PC-3 (cell line): ENCODE data around the gene TP53I11. TPM values are rescaled to one million over a fixed set of nuclear protein-coding genes. Genes with fewer than 3 reads are reported as not detected.

Source experiments
- ATAC-seq: fragments of 200-7000 bp; cut with Tn5 transposase; 2 replicates; pipeline ENCODE4 v1.9.1; 2020; ENCODE audit warnings: mild to moderate bottlenecking, moderate library complexity
- BruUV-seq: library from RNA; stranded (reverse); fragments of 400-500 nt; replicated peaks from 2 replicates; lab custom pipeline; 2021; lab: Mats Ljungman, UMichigan
- CTCF ChIA-PET: fragments of 300-600 bp; sonication (Branson Sonifier 250); formaldehyde crosslinking; loops from one replicate; lab custom pipeline; 2022; ENCODE audit warnings: antibody characterized with exemption; lab: Charles Lee
- POLR2A ChIA-PET: fragments of 300-600 bp; sonication (Branson Sonifier 250); formaldehyde crosslinking; loops from one replicate; lab custom pipeline; 2022; ENCODE audit warnings: antibody characterized with exemption; ENCODE audit not compliant: unreplicated experiment; lab: Charles Lee
- DNase-seq: peaks from one replicate; pipeline ENCODE4 v3.0.0-alpha.2; 2015
- H2AFZ ChIP-seq: fragments of 300-600 bp; sonication (generic); 2 replicates; pipeline ENCODE4 v1.6.0; 2016; ENCODE audit warnings: antibody characterized with exemption, low read length
- H3F3A ChIP-seq: fragments of 300-600 bp; sonication (generic); one replicate; pipeline ENCODE4 v1.6.0; 2017; ENCODE audit warnings: antibody characterized with exemption, low read length, control low read depth, mild to moderate bottlenecking; ENCODE audit not compliant: unreplicated experiment
- H3K27ac ChIP-seq: fragments of 300-600 bp; sonication (generic); 2 replicates; pipeline ENCODE4 v1.5.1; 2016; ENCODE audit warnings: mild to moderate bottlenecking, low read length
- H3K27me3 ChIP-seq: fragments of 300-600 bp; sonication (generic); 2 replicates; pipeline ENCODE4 v1.6.1; 2016; ENCODE audit warnings: low read length, mixed read lengths
- H3K36me3 ChIP-seq: fragments of 300-600 bp; sonication (generic); 2 replicates; pipeline ENCODE4 v1.6.1; 2016; ENCODE audit warnings: low read depth, mixed run types, low read length, mixed read lengths
- H3K4me1 ChIP-seq: fragments of 300-600 bp; sonication (generic); 2 replicates; pipeline ENCODE4 v1.5.1; 2016; ENCODE audit warnings: low read length; ENCODE audit not compliant: insufficient read depth
- H3K4me2 ChIP-seq: fragments of 300-600 bp; sonication (generic); 2 replicates; pipeline ENCODE4 v1.6.0; 2016; ENCODE audit warnings: low read length
- H3K4me3 ChIP-seq: fragments of 300-600 bp; sonication (generic); 2 replicates; pipeline ENCODE4 v1.5.1; 2016; ENCODE audit warnings: mild to moderate bottlenecking, low read length, mixed read lengths
- H3K79me2 ChIP-seq: fragments of 300-600 bp; sonication (generic); 2 replicates; pipeline ENCODE4 v1.6.1; 2017; ENCODE audit warnings: low read length, mixed read lengths
- H3K9ac ChIP-seq: fragments of 300-600 bp; sonication (generic); 2 replicates; pipeline ENCODE4 v1.6.0; 2016; ENCODE audit warnings: mild to moderate bottlenecking, low read length
- H3K9me2 ChIP-seq: fragments of 300-600 bp; sonication (generic); replicated peaks from 2 replicates; pipeline ENCODE4 v1.6.1; 2016; ENCODE audit warnings: mixed run types, low read length, mixed read lengths
- H3K9me3 ChIP-seq: fragments of 300-600 bp; sonication (generic); 2 replicates; pipeline ENCODE4 v1.6.1; 2016; ENCODE audit warnings: low read length, mixed read lengths
- H4K20me1 ChIP-seq: fragments of 300-600 bp; sonication (generic); 2 replicates; pipeline ENCODE4 v1.6.1; 2016; ENCODE audit warnings: low read length, mixed read lengths
- EZH2 ChIP-seq: fragments of 300-600 bp; sonication (generic); IDR thresholded peaks from one replicate; pipeline ENCODE4 v1.6.1; 2017; ENCODE audit warnings: antibody characterized with exemption, mild to moderate bottlenecking, low read length; ENCODE audit not compliant: unreplicated experiment
- EZH2phosphoT487 ChIP-seq: fragments of 300-600 bp; sonication (generic); IDR thresholded peaks from 2 replicates; pipeline ENCODE4 v1.6.1; 2018; ENCODE audit warnings: mild to moderate bottlenecking, antibody characterized with exemption, low read length, borderline replicate concordance
- intact Hi-C: fragments of 100-400 bp; cut with micrococcal nuclease; formaldehyde crosslinking; loops from 2 replicates; pipeline ENCODE4 v1.9.0; 2023
- total RNA-seq: library from RNA; depleted of rRNA; stranded (reverse); fragments of >200 nt; gene quantifications from 2 replicates; pipeline ENCODE4 v1.2.3, GENCODE V29; 2014
- TF ChIP-seq, protein P1 (sequence below): fragments of 300-600 bp; sonication (generic); conservative IDR thresholded peaks from 2 replicates; pipeline ENCODE4 v1.5.1; 2017; ENCODE audit warnings: antibody characterized with exemption, low read depth, mild to moderate bottlenecking, low read length

The TP53I11 gene
- total RNA-seq, 1 experiment from 2014 or later = 30.8 TPM

GRCh38 chr11:44934735-44935250 lies 15.9 kb downstream of the TP53I11 start:
- Histone ChIP-seq H3K4me1 (no peaks in the 10 kb centered on the region), H3K36me3 (no peaks in the 10 kb centered on the region), H3K27me3 (no peaks in the 10 kb centered on the region), H3K9me2 (no peaks in the 10 kb centered on the region), H3K4me3 (no peak overlapping the region), H4K20me1 (no peaks in the 10 kb centered on the region), H2AFZ (no peak overlapping the region), H3K79me2 (no peaks in the 10 kb centered on the region), H3K9me3 (no peaks in the 10 kb centered on the region), H3K27ac (no peak overlapping the region), H3K9ac (no peak overlapping the region), H3K4me2 (no peak overlapping the region), H3F3A (no peaks in the 10 kb centered on the region)
- no peak for DNase-seq
- intact Hi-C loops = no loop called here
- TF ChIP-seq EZH2phosphoT487 (no peak), EZH2 (no peak)
- TF ChIP-seq, protein P1, sequence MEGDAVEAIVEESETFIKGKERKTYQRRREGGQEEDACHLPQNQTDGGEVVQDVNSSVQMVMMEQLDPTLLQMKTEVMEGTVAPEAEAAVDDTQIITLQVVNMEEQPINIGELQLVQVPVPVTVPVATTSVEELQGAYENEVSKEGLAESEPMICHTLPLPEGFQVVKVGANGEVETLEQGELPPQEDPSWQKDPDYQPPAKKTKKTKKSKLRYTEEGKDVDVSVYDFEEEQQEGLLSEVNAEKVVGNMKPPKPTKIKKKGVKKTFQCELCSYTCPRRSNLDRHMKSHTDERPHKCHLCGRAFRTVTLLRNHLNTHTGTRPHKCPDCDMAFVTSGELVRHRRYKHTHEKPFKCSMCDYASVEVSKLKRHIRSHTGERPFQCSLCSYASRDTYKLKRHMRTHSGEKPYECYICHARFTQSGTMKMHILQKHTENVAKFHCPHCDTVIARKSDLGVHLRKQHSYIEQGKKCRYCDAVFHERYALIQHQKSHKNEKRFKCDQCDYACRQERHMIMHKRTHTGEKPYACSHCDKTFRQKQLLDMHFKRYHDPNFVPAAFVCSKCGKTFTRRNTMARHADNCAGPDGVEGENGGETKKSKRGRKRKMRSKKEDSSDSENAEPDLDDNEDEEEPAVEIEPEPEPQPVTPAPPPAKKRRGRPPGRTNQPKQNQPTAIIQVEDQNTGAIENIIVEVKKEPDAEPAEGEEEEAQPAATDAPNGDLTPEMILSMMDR = no peak
- ATAC-seq = no peak
- ChIA-PET CTCF (no interaction called here), POLR2A (no interaction called here)
- BruUV-seq = no TSS peak

GRCh38 chr11:44934110-44934509 lies 16.6 kb downstream of the TP53I11 start:
- Histone ChIP-seq H3K9me3 (no peaks in the 10 kb centered on the region), H3K27me3 (no peaks in the 10 kb centered on the region), H3K27ac (no peak overlapping the region), H3K9me2 (no peaks in the 10 kb centered on the region), H3K4me1 (no peaks in the 10 kb centered on the region), H3K36me3 (no peaks in the 10 kb centered on the region), H3K79me2 (no peaks in the 10 kb centered on the region), H3F3A (no peaks in the 10 kb centered on the region), H3K9ac (no peak overlapping the region), H4K20me1 (no peaks in the 10 kb centered on the region), H3K4me2 (no peak overlapping the region), H3K4me3 (no peak overlapping the region), H2AFZ (no peak overlapping the region)
- DNase-seq (no peak), ATAC-seq (no peak)
- intact Hi-C loops = no loop called here
- TSS peak; percentile 55 for BruUV-seq
- ChIA-PET POLR2A (no interaction called here), CTCF (no interaction called here)
- TF ChIP-seq, protein P1 = no peak
- no peak for TF ChIP-seq EZH2phosphoT487
- TF ChIP-seq EZH2 = no peak

GRCh38 chr11:44931466-44931865 lies 19.2 kb downstream of the TP53I11 start:
- no TSS peak for BruUV-seq
- TF ChIP-seq, protein P1 = no peak
- no peak for TF ChIP-seq EZH2phosphoT487
- TF ChIP-seq EZH2 = no peak
- CTCF ChIA-PET = interaction anchor here (0.9 kb wide), 1 partner anchor 172 kb away, joined by 3 read pairs; no protein-coding TSS in a partner anchor
- Histone ChIP-seq H3K27ac (no peak overlapping the region), H3K4me3 (no peak overlapping the region), H3F3A (no peaks in the 10 kb centered on the region), H3K9me3 (no peaks in the 10 kb centered on the region), H3K27me3 (no peaks in the 10 kb centered on the region), H4K20me1 (no peaks in the 10 kb centered on the region), H3K9ac (no peak overlapping the region), H3K79me2 (no peaks in the 10 kb centered on the region), H2AFZ (no peak overlapping the region), H3K4me1 (no peaks in the 10 kb centered on the region), H3K9me2 (no peaks in the 10 kb centered on the region), H3K36me3 (no peaks in the 10 kb centered on the region), H3K4me2 (no peak overlapping the region)
- POLR2A ChIA-PET = no interaction called here
- intact Hi-C loops = no loop called here
- DNase-seq (peak; percentile 10), ATAC-seq (no peak)
